LoVo (cell line): Measurements from ENCODE around the gene RNF150.
A peak's percentile ranks its signal among the peaks of the same experiment; 100 is the strongest.
"Not testable (repeated sequence)": the region's sequence is repeated elsewhere in the genome, so short reads cannot be mapped to it uniquely, and the experiment has no call there.

Experiments used
- DNase-seq: peaks from one replicate; pipeline ENCODE4 v3.0.0-alpha.2; 2016; ENCODE audit warnings: low spot score

Gene RNF150

GRCh38 chr4:141133146-141133998, at the start of gene RNF150:
RNF150 (minus strand) TSS chr4:141133469.
- no peak for DNase-seq

GRCh38 chr4:141180991-141181761, 47.9 kb upstream of the RNF150 start:
- DNase-seq = no peak

- DNase-seq = no peak
Observed at GRCh38 chr4:141179474-141180373, 46.5 kb upstream of the RNF150 start.

GRCh38 chr4:141177171-141177570, 43.9 kb upstream of the RNF150 start:
- DNase-seq = no peak

- DNase-seq = no peak
Observed at GRCh38 chr4:141174457-141174856, 41.2 kb upstream of the RNF150 start.

- DNase-seq = no peak
Observed at GRCh38 chr4:141170671-141171070, 37.4 kb upstream of the RNF150 start.

GRCh38 chr4:141169391-141169790, 36.1 kb upstream of the RNF150 start:
- no peak for DNase-seq

- DNase-seq = not testable (repeated sequence)
Observed at GRCh38 chr4:141165001-141165400, 31.7 kb upstream of the RNF150 start.

GRCh38 chr4:141159027-141159426, 25.8 kb upstream of the RNF150 start:
- DNase-seq = no peak

GRCh38 chr4:141158219-141158618, 24.9 kb upstream of the RNF150 start:
- DNase-seq = peak; percentile 33

- DNase-seq = no peak
Observed at GRCh38 chr4:141155586-141155985, 22.3 kb upstream of the RNF150 start.

- no peak for DNase-seq
Observed at GRCh38 chr4:141154725-141155124, 21.5 kb upstream of the RNF150 start.

- DNase-seq = no peak
Observed at GRCh38 chr4:141153751-141154510, 20.7 kb upstream of the RNF150 start.

GRCh38 chr4:141144207-141144606, 10.9 kb upstream of the RNF150 start:
- no peak for DNase-seq

- DNase-seq = no peak
Observed at GRCh38 chr4:141142423-141142822, 9.2 kb upstream of the RNF150 start.

- no peak for DNase-seq
Observed at GRCh38 chr4:141140391-141141200, 7.3 kb upstream of the RNF150 start.

- no peak for DNase-seq
Observed at GRCh38 chr4:141133999-141134995, 1.0 kb upstream of the RNF150 start.

- no peak for DNase-seq
Observed at GRCh38 chr4:141132709-141133145, 542 bp downstream of the RNF150 start.

- no peak for DNase-seq
Observed at GRCh38 chr4:141132072-141132708, 1.1 kb downstream of the RNF150 start.
